ENCODE measurements around the gene PLEKHH1.

Gene PLEKHH1

DNA sequence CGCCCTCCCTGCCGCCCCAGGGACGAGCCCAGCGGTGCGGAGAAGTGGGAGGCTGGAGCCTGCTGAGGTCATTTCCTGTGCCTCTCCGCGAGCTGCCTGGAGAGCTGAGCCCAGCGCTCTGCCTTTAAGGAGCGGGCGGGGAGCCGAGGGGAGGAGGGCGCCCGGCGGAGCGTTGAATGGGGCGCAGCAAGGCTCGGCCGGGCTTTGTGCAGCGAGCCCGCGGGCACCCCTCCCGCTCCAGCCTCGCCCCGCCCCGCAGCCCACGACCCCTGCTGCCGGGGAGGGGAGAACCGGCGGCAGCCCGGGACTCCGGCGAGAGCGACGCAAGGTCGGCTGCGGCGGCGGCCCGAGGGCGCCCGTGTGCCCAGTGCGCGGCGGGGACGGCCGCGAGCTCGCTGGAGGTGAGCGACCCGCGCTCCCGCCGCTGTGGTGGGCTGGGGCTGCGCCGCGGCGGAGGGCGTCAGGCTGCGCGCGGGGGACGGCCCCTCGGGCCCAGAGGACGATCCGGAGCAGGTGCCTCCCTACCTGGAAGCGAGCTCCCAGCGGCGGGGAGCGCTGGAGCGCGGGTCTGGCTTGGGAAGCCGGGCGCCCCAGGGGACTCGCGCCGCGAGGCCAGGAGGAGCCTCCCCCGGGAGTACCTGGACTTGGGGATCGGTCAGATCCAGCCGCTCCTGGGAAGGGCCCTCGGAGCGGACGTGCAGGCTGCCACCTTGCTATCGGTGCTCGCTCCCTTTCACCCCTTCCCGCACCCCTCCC lies at the start of gene PLEKHH1:
PLEKHH1 (plus strand) TSS at position 293 of the 756 bp plus-strand sequence. CDS start 8,578 bp downstream, outside the sequence.
- DNase-seq, result peak; percentile 82

- no peak for DNase-seq
Observed at GRCh38 chr14:67483579-67484285, 49.4 kb upstream of the PLEKHH1 start.

DNA sequence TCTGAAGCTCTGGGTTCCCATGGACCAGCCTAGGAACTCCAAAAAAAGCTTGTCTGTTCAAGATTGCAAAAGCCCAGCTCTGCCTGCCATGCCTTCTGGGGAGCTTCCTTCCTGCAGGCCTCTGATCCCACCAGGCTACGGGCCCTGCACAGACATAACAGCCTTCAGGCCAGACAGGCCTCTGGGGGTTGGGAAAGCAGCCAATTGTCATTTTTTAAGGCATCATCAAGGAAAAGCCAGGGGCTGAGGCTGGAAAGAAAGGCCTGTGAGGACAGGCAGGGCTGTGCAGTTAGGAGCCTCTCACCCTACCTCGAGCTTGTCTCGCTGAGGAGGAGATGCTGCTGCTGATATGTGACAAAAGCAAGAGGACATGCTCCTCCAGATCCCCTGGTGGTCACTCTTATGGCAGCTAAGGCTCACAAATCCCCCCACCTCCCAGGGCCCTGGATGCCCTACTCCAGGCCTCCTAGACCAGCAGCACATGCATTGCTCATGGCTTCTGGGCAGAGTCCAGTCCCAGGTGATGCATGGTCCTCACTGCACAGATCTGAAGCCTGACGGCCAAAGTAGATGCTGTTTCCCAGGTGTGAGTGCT lies 47.5 kb upstream of the PLEKHH1 start:
- DNase-seq, result no peak

- no peak for DNase-seq
Observed at GRCh38 chr14:67486890-67487289, 46.2 kb upstream of the PLEKHH1 start.

DNA sequence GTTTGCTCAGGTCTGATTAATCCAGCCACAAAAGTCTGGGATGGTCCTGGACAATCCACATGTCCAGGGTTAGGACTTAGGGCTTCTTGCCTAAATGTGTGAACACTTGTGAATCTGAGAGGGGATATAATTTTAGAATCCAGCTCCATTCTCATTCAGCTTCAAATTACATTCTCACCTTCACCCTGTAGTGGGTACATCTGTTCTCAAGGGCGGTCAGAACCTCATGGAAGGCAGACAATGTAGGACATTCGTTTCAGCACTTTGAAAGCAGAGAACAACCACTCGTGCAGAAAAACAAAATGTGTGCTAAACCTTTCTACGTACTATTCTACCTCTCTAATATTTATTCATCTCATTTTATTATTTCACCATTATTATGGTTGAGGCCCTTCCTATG lies 45.8 kb upstream of the PLEKHH1 start:
- DNase-seq, result no peak

DNA sequence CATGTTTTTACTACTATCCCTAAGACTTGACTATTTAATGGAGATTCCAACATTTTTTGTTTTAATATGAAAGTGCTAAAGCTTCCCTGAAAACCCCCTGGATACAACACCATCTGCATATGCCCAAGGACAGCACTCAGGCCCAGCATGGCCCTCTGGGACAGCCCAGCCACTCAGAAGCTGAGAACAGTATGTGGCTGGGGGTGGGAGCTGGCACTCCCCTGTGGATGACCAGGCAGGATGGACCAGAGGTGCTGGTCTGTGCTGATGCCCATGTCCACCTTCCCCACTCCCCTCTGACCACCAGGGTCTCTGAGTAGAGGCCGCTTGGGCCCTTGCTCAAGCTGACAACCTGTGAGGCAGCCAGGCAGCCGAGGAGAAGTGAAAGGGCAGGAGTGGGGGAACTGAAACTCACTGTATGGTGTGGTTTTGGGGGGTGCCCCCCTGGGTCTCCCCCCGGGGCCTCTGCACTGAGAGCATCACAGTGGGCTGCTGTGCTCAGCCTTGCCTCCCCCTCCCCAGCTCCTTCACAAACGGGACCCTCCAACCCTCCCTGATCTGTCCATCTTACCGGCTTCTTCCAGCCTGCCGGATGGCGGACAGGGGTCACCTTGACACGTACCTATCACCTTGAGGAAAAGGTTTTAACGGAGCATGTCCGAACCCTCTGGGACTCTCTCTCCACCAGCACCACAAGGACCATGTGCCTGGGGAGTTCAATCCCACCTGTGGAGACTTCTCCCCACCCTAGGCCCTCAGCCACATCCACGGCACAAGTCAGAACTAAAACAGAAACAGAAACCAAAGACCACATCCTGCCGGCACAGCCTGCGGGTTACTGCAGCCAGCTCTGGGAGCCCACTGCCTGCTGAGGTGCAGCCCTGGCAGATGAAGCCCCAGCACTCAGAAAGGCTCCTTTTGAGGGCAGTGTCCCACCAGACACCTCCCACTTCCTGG lies 44.9 kb upstream of the PLEKHH1 start, which contains the start of gene TMEM229B:
TMEM229B (minus strand) TSS at position 785 of the 957 bp plus-strand sequence. CDS start 14,798 bp downstream, outside the sequence.
- DNase-seq, result peak; percentile 82

GRCh38 chr14:67490196-67490595 lies 42.9 kb upstream of the PLEKHH1 start:
- DNase-seq, result no peak

DNA sequence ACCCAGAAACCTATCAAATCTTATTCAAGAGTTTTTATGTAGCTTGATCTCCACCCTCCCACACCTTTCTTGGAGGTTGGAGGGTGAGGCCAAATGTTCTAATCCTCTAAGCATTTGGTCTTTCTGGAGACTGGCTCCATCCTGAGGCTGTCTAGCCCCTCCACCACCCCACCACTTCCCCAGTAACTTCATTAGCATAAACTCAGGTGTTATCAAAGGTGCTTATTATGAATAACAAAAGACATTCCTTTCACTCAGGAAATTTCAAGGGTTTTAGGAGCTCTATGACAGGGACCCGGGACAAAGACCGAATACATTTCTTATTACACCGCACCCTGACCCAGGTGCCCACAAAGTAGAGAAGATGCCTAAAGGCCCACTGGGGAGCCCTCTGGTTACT lies 41.8 kb upstream of the PLEKHH1 start:
- DNase-seq, result no peak

- DNase-seq, result no peak
Observed at GRCh38 chr14:67491741-67492507, 41.2 kb upstream of the PLEKHH1 start.

- no peak for DNase-seq
Observed at GRCh38 chr14:67492538-67492937, 40.6 kb upstream of the PLEKHH1 start.

GRCh38 chr14:67493092-67493717 lies 39.9 kb upstream of the PLEKHH1 start:
- no peak for DNase-seq

- DNase-seq, result no peak
Observed at GRCh38 chr14:67495827-67496226, 37.3 kb upstream of the PLEKHH1 start.

DNA sequence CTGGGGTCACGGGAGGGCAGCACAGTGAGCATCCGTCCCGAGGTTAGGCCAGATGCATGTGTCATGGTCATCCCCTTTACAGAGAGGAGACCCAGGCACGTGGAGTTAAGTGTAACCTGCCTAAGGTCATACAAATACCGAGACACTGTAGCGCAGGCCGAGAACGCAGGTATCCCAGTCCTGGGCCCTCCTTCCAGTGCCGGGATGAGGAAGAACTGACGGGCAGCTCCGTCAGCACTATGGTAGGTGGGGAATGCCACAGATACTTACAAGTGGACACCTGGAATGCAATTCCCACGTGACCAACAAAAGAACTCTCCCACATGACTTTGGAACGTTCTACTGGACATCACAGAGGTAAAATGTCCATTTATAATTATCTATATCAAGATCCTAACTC lies 35.9 kb upstream of the PLEKHH1 start:
- no peak for DNase-seq

DNA sequence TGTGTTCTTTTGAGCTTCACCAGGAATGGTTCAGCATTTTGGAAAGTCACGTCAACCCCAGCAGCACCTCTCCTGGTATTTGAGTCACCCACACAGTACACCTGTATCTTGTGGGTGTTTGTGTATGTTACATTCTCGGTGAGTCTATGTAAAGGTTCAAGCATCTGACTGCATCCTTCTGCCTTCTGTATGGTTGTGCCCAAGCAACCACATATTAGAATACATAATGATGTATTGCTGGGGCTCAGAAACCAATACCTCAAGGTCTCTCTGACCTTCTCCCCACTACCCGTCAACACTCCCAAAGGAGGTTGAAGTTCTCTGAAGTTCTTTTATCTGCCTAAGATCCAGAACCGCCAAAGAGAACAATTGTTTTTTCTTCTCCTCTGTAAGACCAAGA lies 35.4 kb upstream of the PLEKHH1 start:
- DNase-seq, result no peak

DNA sequence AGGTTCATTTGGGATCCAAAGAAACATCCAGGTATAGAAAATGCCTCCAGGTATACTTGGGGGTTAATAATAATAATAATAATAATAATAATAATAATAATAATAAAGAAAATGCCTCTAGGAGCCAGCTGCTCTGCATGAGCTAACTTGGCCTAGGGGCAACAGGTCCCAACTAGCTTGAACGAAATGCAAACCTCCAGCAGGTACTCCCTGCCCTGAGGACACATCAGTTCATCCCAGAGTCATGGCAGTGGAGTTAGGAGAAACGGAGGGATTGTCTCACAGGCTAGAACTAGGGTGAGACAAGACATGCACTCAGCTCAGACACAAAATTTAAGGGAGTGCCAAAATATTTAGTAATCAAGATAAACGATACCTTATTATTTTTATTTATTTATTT lies 32.1 kb upstream of the PLEKHH1 start:
- DNase-seq, result no peak

GRCh38 chr14:67501670-67502069 lies 31.4 kb upstream of the PLEKHH1 start:
- no peak for DNase-seq

GRCh38 chr14:67502867-67503266 lies 30.2 kb upstream of the PLEKHH1 start:
- DNase-seq, result no peak

GRCh38 chr14:67503331-67503730 lies 29.8 kb upstream of the PLEKHH1 start:
- DNase-seq, result no peak

DNA sequence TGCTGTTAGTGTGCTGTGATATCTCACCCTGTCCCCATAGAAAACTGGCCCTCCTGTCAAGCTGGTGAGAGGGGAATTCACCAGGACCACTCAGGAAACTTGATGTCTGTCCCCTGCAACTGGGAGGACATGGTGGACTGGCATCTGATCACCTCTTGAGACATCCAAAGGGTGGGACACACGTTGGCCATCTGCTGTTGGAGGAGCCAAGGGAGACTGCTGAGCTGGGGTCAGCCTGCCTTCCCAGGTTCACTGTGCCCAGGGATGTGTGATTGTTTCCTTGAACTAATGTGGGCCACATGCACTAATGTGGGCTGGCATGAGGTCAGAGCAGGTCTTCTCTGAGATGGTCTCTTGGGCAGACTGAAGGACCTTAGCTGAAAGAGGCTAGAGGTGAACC lies 27.8 kb upstream of the PLEKHH1 start:
- no peak for DNase-seq

DNA sequence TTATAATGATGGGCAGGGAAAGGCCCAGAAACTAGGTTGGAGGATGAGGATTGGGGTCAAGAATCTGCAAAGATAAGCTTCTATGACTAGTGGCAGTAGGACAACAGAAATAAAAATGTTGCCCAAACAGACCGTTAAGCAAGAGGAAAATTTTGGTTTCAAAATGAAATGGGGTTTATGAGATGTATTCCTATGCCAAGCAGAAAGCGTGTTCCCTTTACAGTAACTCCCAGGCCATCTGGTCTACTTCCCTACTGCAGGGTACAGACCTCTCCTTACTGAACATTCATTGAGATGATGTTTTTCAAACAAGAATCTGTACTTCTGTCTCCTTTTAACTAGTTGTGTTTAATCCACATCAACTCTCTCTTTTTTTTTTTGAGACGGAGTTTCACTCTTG lies 24.1 kb upstream of the PLEKHH1 start:
- no peak for DNase-seq

DNA sequence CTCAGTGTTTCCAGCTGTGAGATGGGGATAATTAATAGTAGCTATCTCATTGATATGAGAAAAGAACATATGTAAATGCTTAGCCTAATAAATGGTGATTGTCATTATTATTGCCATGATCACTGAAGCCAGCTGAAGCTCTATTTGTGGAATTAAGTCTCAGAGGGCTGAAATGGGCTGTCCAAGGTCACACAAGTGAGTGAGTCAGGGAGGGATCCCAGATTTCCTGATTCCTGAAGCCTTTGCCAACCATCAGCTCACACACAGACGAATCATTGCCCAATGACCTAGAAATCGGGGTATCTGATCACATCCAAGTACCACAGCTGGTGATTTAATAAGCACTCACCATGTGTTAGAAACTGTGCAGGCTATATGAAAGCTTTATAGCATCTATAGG lies 23.0 kb upstream of the PLEKHH1 start:
- DNase-seq, result no peak

Measured in activated CD8-positive, alpha-beta memory T cell treated with anti-CD3 and anti-CD28 coated beads, Interleukin-2, amount 50 U/mL, for 48 hours (primary cell).